NCI-H1105 (cell line): ENCODE results near the gene PSD.

Experiments used
- DNase-seq: peaks from one replicate; lab custom pipeline; 2025; lab: John Stamatoyannopoulos, UW

The PSD gene

DNA sequence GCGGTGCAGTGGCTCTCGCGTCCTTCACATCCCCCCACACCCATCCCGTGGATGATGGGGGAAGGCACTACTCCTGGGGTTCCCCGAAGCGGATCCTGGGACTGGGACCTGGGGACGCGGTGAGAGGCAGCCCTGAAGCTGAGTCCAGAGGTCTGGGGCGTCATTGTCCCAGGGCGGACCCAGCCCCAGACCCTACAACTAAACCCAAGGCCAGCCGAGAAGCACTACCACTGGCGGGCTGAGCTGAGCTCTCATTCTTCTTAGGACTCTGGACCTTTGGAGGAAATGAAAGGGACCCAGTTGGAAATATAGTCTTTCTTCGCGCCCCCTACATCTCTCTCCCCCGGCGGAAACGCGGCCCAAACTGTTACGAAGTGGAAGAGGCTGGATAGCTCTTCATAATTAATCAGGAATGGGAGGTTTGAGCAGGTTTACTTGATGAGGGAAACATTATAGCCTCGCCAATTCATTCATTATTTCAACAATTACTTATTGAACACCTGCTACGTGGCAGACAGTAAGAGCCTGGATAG is 1.7 kb upstream of the PSD start:
- DNase-seq = no peak

DNA sequence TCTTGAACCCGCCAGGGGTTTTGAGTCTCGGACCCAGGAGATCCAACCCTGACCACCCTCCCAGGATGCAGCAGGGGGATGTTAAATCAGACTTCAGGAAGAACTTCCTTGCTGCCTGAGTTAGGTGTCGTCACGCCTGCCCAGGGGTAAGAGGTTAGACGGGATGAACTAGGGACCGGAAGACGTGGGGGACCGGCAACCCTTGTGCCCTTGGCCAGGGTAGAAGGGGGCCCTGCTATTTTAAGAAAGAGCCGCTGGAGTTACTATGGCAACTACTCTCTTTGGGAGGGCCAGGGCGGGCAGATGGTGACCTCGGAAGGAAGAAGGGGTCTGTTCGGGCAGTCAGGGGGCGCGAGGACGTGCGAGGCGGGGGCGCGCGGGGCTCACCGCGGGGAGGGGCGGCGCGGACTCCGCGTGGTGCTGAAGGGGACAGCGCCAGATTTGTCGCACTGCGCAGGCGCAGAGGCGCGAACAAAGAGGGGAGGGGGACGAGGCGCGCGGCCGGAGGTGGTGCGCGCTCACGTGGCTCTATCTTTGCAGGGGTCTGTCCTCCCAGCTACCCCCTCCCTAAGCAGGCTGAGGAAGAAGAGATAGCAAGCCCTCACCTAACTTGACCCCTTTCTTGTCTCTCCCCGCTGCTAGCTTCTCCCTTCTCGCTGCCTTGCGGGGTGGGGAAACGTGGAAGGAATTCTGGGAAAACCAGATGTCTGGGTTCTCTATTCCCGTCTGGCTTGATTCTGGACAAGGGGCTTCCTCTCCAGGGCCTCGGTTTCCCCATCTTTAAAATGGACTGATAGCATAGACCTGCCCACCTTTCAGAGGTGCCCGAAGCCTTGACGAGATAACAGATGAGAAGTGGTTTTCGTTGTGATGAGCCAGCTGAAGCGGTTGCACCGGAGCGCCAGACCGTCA is 940 bp upstream of the PSD start:
- peak; percentile 54 for DNase-seq

DNA sequence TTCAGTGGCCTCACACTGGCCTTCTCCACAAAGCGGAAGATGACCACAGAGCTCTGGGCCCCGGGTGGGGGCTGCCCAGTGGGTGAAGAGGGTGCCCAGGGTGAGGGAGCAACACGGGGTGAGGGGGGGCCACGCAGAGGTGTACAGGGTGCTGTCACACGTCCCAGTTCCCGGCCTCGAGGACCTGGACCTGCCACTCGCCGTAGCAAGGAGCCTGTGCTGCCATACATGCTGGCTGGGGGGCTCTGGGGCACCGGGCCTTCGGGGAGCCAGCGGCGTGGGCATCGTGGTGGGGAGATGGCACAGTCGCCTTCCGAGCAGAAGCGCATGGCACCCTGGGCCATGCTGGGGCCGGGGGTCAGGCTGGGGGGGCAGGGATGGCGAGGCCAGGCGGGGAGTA is 1.9 kb downstream of the PSD start:
- DNase-seq = no peak

DNA sequence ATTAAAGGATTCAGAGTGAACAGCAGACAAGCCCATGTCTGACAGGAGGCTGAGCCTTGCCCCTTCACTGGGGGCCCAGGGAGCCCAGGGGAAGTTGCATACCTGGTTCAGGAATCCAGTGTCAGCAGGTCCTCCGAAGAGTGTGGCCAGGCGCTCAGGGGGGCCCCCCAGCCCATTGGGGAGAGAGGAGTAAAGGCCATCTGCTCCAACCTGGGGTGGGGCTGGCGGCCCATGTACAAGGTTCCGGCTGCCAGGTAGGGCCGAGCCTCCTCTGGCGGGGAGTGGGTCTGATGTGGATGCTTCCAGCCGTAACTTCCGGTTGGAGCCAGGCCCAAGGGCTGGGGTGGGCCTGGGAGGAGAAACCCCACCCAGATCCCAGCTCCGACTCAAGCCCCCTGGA is 2.3 kb downstream of the PSD start:
- DNase-seq = no peak

DNA sequence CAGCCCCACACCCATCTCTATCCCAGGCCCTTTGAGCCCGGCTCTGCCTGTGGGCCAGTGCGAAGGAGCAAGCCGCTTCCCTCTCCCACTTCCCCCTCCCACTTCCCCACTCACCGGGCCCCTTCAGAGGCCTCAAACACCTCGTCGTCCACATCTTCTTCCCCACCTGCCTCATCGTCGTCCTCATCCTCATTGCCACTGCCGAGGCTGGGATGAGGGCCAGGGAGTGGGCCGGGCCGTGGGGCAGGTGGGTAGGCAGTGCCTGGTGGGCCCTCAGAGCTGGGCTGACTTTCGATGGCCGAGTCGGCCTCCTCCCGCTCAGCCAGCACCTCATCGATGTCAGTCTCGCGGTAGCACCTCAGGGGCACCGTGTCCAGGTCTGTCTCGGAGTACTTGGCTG is 3.8 kb downstream of the PSD start:
- DNase-seq = no peak

DNA sequence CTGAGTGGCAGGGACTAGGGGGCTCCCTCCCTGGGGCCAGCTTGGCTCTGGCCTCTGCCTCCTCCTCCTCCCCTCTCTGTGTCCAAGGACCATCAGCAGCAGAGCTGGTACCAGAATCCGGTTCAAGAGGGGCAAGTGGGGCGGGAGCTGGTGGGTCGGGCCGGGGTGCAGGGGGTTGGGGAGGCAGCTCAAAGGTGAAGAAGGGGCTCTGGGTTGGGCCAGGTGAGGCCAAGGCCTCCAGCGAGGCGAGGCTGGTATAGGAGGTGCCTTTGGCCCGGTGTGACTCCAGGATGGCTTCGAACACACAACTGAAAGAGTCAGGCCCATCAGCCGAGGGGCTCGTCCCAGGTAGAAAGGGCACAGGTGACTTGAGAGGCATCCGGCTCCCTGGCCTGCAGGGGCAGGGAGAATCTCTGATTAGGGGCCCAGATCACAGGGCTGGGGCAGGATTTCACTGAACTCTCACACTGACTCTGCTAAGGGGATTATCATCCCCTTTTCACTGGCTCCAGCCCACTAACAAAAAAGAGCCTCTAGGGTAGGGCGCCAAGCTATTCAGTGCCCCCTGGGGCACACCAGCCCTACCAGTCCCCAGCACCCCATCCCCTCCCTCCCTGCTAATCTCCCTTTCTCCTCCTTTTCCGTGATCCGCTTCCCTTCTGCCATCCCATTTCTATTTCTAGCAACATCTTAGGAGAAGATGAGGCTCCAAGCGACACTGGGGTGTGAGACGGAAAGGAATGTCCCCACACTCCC is 4.6 kb downstream of the PSD start:
- DNase-seq = no peak

DNA sequence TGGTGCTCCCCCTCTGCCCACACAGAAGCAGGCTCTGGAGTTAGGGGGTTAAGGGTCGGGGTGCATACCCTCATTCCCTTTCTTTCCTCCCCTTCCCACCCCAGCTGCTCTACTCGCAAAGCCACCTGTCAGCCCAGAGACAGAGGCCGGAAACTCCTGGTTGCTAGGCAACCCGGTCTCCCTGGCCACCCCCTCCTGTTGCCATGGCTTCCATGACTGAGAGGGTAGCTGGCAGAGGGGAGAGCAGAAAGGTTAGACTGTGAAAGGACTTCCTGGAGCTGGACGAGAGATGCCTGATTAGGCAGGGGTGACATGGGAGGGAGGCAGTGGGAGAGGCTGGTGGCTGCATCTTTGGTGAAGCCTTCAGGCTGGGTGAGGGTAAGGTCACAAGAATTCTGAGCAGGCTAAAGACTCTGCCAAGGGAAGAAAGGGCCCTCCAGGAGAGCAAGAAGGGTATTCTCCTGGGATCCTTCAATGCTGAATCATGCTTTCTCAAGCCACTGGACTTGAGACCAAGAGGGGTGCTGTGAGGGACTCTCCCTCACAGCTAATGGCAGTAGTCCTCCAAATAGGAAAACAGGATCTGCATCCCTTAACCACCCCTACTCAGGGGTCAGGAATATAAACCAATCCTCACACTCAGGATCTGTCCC is 5.4 kb downstream of the PSD start:
- peak; percentile 74 for DNase-seq

DNA sequence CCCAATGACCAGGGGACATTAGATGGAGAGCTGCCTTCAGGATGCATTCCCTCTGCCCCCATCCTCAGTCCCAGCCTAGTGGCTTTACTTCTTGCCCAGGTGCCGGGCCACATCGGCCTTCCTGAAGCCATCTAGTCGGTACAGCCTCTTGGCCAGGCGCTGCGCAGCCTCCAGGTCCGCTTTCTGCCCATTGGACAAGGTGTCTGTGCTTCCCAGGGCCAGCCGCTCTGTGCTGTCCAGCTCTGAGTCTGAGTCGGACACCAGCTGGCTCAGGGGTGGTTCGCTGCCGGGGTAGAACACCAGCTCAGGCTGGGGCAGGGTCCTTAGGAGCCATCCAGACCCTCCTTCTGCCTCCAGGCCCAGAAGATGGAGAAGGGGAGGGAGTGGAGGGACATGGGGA is 6.3 kb downstream of the PSD start:
- DNase-seq = no peak

DNA sequence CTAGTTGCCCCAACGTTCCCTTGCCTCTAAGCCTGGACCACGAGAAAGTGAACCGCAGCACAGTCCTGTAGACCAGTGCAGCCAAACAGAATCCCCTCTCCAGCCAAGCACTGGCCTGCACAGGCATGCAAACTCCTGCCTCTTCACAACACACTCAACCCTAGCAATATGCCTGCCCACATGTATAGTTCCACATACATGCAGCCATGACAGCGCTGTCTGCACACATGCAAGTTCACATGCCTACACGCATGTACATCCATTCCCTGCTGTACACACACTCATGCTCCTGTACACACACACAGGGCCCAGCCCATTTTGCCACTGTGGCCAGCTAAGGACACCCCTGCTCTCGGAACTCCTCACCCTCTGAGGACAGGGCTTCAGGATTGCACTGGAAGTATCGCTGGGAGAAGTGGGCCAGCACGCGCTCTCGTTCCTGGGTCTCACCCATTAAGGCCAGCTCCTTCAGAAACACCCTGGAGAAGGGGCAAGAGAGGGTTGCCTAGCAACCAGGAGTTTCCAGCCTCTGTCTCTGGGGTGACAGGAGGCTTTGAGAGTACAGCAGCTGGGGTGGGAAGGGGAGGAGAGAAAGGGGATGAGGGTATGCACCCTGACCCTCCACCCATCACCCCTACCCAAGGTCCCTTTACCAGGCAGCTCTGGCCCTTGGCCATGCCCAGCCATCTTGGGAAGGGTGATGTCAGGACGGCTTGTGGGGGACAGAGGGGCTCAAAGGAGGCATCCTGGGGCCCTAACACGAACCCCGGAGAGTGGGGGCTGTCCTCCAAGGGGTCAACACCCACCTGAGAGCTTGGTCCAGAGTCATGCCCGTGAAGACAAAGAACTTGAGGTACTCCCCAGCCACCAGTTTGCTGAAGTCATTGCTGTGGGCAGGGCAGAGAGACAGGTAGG is 7.0 kb downstream of the PSD start:
- no peak for DNase-seq

DNA sequence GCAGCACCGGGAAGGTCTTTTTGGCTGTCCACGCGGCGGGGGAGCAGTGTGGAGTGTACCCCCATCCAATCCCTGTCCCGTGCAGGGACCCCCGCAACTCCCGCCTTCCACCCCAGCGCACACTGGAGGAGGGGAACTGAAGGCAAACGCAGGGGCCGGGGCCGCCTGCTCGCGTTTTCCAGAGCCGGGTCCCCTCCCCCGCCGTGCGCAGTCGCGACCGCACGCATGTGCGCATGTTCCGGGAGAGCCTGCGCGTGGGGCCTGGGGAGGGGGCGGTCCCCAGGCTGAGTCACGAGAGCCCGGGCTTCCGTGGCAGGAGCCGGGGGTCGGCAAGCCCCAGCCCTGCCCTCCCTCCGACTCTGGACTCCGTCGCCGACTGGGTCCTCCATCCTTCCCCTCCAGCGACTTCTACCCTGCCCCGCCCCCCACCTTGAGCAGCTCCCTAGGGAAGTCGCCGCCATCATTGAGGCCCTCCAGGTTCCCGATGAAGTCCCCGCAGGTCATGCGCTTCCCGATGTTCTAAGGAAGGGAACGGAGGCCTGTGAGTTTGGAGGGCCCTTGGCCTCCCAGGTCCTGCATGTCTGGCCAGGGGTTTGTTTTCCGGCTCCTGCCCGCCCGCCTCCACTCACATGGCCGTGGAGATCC is 8.0 kb downstream of the PSD start:
- DNase-seq = no peak

DNA sequence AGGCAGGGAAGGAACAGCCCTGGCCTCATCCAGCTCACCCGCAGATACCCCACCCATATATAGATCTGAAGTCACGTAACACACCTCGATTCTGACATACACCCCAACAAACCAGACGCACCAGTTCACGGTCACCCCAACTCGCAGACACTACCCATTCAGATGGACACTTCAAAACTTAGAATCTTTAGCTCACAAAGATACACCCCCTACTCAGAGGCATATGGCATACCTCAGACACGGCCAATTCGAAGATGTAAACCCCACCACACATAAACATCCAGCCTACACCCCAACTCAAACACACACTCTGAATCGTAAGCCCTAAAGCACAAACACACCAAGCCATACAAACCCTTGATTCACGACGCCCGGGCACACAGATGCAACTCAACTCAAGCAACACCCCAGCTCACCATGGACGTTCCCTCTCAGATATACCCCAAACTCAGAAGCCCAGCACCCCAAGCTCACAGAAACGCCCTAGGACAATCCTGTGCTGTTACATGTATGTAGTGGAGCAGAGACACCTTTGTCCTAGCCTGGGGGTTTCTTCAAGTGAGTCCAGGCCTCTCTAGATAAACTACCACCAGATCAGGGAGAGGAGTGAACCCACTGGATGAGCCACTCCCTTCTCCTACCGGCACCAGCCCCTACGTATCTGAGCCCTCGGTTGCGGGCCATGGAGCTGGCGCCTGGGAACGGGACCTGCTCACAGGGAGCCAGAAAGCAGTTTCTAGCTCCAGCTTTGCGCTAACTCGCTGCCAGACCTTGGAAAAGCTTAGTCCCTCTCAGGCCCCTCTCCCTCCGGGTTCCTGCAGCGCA is 8.8 kb downstream of the PSD start:
- DNase-seq = no peak

DNA sequence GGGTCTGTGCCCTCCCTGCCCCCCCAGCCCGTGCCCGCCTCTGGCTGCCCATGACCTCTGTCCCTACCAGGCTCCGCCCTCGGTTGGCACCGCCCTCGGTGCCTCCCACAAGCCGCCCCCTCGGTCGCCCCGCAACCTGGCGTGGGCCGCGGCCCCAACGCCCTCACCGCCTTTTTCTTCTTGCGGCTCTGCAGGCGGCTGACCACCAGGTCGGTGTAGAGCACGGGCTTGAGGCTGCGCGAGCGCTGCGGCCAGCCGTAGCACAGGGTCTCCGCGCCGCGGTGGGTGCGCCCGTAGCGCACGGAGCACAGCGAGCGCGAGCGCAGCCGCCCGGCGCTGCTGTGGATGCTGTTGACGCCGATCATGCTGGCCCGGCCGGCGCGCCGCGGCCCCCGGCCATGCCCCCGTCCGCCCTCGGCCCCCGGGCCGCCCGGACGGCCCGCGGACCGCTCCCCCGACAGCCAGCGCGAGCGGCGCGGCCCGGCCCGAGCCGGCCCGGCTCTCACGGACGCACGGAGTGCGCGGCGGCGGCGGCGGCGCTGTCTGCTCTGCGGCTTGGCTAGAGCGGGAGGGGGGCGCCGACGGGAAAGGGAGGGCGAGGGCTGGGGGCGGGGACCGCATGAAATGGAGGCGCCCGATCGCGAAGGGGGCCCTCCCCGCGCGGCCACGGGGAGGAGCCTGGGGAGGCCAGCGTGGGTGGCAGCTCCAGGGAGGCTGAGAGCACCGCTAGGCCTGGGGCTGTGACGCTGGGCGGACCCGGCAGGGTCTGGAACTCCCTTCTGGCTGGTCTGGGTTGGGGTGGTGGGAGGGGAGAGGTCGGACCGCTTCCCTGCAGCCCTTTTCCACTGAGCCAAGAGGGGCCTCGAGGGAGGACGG is 9.6 kb downstream of the PSD start:
- DNase-seq = no peak

DNA sequence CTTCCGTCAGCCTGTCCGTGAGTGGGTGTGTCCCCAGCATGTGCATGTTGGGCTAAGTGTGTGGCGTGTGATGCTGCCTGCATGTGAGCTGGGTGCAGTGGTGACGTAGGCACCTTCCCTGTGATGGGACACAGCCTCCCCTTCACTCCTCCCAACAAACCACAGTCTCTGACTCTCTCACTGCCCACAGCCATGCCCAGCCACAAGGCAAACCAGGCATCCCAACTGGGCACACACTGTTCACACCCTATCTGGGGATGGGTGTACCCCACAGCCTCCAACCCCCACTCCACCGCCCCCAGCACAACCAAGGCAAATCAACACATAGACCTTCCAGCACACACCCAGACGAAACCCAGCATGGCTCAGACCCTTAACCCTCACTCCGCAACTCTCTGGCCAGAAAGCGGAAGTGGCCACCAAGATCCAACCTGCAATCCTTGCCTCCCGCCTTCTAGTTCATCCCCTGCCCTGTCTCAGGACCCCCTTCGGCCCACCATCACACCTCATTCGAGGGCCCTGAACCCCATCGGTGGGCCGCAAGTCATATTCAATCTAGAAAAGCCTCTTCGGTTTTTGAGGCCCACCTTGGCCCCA is 10.4 kb downstream of the PSD start:
- DNase-seq = no peak

DNA sequence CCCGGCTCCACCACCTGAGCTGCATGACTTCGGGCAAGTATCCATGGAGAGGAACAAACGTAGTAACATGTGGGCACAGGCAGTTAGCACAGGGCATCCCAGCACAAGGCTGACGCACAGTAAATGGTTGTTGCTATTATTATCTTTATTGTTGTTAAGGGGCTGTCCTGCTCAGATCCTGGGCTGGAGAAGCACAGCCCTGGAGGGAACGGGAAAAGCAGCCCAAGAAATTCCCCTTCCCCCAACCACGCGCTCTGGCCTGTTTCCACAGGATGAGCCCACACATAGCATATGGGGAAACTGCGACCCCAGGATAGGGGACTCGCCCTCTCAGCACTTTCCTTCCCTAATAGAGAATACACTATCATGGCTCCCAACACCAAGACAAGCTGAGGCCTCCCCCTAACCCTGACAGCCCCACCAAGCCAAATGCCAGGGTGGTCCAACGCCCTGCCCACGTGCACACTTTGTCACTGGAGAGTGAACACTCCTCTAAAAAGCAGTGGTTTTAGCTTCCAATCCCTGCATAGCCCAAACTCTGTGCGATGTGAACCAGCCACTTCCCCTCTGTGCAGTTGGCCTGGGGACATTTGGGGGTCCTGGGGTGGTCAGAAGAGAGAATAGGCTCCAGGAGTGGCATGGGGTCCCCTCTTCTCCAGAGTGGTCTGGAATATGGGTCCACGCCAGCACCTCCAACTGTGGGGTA is 11.0 kb downstream of the PSD start:
- DNase-seq = no peak

DNA sequence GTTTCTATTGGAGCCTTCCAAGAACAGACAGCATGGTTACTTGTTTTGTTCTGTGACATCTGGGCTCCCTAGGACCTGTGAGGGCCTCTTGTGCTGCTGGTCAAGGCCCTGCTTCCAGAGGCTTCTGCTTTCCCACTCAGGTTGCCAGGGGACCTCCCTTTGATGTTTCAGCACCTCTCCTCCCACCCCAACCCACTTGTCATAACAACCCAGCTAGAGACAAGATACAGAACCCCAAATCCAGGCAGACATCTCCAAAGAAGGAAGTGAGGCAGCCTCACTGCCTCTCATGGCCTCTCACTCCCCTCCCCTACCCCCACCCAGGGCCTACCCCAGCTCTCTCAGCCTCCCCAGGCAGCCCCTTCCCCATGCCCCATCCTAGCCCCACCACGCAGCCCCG is 11.8 kb downstream of the PSD start:
- no peak for DNase-seq

DNA sequence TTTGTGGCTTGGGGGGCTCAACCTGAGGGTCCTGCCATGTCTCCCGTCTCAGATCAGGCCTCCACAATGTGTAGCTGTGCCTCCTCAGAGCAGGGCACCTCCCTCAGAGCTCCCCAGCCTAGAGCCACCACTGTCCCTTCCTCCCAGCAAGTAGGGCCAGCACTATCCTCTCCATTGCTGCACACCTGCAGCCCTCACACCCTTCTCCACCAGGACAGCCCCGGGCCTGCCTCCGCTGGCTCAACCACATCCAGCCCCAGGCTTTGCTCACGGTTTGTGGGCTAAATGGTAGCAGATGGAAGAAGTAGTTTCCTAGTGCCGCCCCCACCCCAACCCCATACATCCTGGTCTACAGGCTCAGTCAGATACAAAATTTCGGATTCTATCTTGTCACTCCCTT is 13.0 kb downstream of the PSD start:
- no peak for DNase-seq

DNA sequence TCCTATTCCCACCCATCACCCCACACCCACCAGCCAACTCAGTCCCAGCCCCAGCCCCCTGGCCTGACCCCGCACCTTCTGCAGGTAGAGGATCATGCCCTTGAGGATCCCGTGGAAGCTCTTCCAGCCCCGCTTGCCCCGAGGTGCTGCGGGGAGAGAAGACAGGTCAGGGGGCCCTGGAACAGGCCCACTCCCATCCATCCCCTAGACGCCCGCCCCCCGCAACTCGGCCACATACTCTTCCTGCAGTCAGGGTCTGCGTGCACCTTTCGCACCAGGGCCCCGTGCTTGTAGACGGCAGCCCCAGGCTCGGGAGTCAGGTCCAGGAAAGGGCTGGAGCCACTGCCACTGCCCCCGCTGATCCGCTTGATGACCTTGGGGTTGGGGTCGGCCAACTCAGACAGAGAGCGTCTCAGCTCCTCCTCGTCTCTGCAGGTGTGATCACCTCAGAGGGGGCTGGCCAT is 13.4 kb downstream of the PSD start:
- no peak for DNase-seq
